Measurements from ENCODE around the gene C9orf78.

DNA sequence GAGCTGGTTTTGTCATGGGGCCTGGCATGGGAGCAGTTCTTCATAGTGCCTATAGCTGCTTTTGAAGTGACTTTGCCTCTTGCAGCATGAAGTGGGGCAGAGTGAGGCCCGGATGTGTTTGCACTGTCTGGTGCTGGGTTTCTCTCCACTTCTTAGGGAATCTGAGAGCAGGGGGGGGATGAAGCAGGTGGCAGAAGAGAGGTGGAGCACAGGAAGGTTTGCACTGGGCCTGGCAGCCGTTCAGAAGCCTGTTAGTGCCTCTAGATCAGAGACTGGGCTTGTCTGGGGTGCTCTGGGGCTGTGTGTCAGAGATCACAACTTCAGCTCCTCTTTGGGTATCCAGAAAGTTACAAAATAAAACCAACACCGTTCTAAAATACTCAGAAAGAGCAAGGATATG lies 18.5 kb upstream of the C9orf78 start:
- TF ChIP-seq, protein P1, sequence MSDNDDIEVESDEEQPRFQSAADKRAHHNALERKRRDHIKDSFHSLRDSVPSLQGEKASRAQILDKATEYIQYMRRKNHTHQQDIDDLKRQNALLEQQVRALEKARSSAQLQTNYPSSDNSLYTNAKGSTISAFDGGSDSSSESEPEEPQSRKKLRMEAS (IDR thresholded peaks at IDR 0.05): no peak
- TF ChIP-seq CREB1 (IDR thresholded peaks at IDR 0.05; ENCODE audit: low read depth) (no peak), FOXM1 (IDR thresholded peaks at IDR 0.05; ENCODE audit: borderline replicate concordance, low read depth) (no peak)

Data from Ishikawa (cell line).